CD4-positive, alpha-beta T cell (primary cell): ENCODE results near the gene NDUFS6. TPM values are rescaled to one million over a fixed set of nuclear protein-coding genes. Genes with fewer than 3 reads are reported as not detected.

Experiments
- ATAC-seq: fragments of 200-7000 bp; cut with Tn5 transposase; one replicate; pipeline ENCODE4 v1.10.0; 2022; ENCODE audit warnings: mild to moderate bottlenecking; ENCODE audit not compliant: poor library complexity
- CTCF ChIA-PET: fragments of 350-600 bp; sonication (Branson Sonifier 250); formaldehyde crosslinking; loops from one replicate; lab custom pipeline; 2021; ENCODE audit warnings: antibody characterized with exemption, inconsistent platforms; lab: Charles Lee
- POLR2A ChIA-PET: fragments of 350-600 bp; sonication (Branson Sonifier 250); formaldehyde crosslinking; loops from one replicate; lab custom pipeline; 2021; ENCODE audit warnings: antibody characterized with exemption, inconsistent platforms; lab: Charles Lee
- DNase-seq, 14 experiments: peaks; one replicate each; pipeline ENCODE4 v3.0.0-alpha.2; 2013 to 2020; ENCODE audit warnings: mixed read lengths in 2 of 14
- H3K27ac ChIP-seq, 2 donors: one replicate each; pipeline versions ENCODE4 v1.5.1 to v1.7.0; 2013; ENCODE audit warnings: low read length in 2 of 2, low read depth in 1 of 2, mild to moderate bottlenecking in 1 of 2
- H3K27me3 ChIP-seq, 2 experiments: 1 replicate in 1 of 2; 2 replicates in 1 of 2; pipeline versions ENCODE4 v1.6.1 to v1.7.0; 2013; ENCODE audit warnings: low read length in 2 of 2, control low read depth in 1 of 2, mild to moderate bottlenecking in 1 of 2, moderate library complexity in 1 of 2; ENCODE audit not compliant: insufficient read depth in 2 of 2, control insufficient read depth in 1 of 2
- H3K36me3 ChIP-seq: one replicate; pipeline ENCODE4 v1.6.1; 2013; ENCODE audit warnings: low read length, control low read depth; ENCODE audit not compliant: insufficient read depth
- H3K4me1 ChIP-seq: one replicate; pipeline ENCODE4 v1.6.1; 2013; ENCODE audit warnings: low read length, control low read depth; ENCODE audit not compliant: insufficient read depth
- H3K4me3 ChIP-seq: one replicate; pipeline ENCODE4 v1.5.1; 2013; ENCODE audit warnings: mild to moderate bottlenecking, low read length, moderate library complexity
- H3K9me3 ChIP-seq, 2 experiments: 1 replicate in 1 of 2; 2 replicates in 1 of 2; pipeline versions ENCODE4 v1.6.1 to v1.7.0; 2013; ENCODE audit warnings: low read length in 2 of 2, mild to moderate bottlenecking in 2 of 2, control low read depth in 1 of 2, moderate library complexity in 1 of 2; ENCODE audit not compliant: control insufficient read depth in 1 of 2, insufficient read depth in 1 of 2
- H3K27ac Mint-ChIP-seq: one replicate; pipeline ENCODE4 v1.8.0; 2020; ENCODE audit warnings: mixed read lengths
- H3K27me3 Mint-ChIP-seq: one replicate; pipeline ENCODE4 v1.8.0; 2021; ENCODE audit warnings: mixed read lengths
- H3K36me3 Mint-ChIP-seq: one replicate; pipeline ENCODE4 v1.8.0; 2021; ENCODE audit warnings: low read depth, mixed read lengths
- H3K4me1 Mint-ChIP-seq: one replicate; pipeline ENCODE4 v1.8.0; 2021; ENCODE audit warnings: low read depth, mixed read lengths
- H3K4me3 Mint-ChIP-seq: one replicate; pipeline ENCODE4 v1.8.0; 2020; ENCODE audit warnings: mild to moderate bottlenecking, mixed read lengths
- H3K9me3 Mint-ChIP-seq: one replicate; pipeline ENCODE4 v1.8.0; 2020; ENCODE audit warnings: mixed read lengths
- intact Hi-C, 2 experiments: fragments of 100-400 bp; cut with DNase I in 1 of 2; cut with micrococcal nuclease in 1 of 2; formaldehyde crosslinking; loops; one replicate each; pipeline versions ENCODE4 v1.15.1 to v1.9.0; 2023 to 2025; cut with DNase I, micrococcal nuclease
- total RNA-seq, 174 experiments: library from RNA in 2 of 174; stranded (reverse) in 2 of 174; gene quantifications; one replicate each; pipeline ENCODE4 v1.2.3 and lab custom pipeline; 2021 to 2026
- TF ChIP-seq, protein P1 (sequence below): fragments of 200-600 bp; IDR thresholded peaks from one replicate; pipeline ENCODE4 v1.8.0; 2022; ENCODE audit warnings: antibody characterized with exemption, mild to moderate bottlenecking

Gene NDUFS6
- total RNA-seq, 2 experiments from 2014 or later = 13.1 to 17.5 TPM

DNA sequence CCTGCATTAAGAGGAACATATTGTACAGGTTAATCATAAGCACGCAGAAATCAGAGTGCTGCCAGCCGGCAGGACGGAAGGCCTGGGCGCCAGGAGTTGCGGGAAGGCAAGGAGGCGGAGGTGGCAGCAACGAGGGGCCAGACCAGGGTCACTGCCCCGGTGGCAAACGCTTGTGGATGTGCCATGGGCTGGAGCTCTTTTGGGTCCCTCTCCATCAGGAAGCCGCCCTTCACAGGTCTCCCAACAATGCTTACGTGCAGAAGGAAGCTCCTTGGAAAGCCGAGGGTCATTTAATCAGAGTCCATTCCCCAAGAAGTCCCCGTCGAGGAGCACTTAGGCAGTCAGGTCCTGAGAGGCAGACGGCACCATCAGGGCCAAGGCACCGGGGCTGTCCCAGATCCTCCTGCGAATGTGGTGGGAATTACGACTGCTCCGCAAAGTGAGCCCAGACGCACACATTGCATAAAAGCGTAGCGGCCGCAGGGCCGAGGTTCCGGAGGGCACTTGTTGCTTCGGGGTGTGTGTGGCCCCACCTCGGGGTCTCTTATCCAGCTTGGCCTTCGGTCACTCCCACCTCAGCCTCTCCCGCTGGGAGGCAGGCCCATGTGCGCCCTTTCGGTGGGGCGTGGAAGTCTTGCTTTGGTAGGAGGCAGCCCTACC lies 22.1 kb upstream of the NDUFS6 start:
- intact Hi-C loops = no loop called here
- Histone ChIP-seq H3K27ac (no peak overlapping the region), H3K27me3 (no peaks in the 10 kb centered on the region), H3K4me1 (no peaks in the 10 kb centered on the region), H3K9me3 (no peaks in the 10 kb centered on the region), H3K4me3 (no peak overlapping the region), H3K36me3 (no peaks in the 10 kb centered on the region)
- no peaks in the 10 kb centered on the region for H3K4me1 Mint-ChIP-seq
- TF ChIP-seq, protein P1, sequence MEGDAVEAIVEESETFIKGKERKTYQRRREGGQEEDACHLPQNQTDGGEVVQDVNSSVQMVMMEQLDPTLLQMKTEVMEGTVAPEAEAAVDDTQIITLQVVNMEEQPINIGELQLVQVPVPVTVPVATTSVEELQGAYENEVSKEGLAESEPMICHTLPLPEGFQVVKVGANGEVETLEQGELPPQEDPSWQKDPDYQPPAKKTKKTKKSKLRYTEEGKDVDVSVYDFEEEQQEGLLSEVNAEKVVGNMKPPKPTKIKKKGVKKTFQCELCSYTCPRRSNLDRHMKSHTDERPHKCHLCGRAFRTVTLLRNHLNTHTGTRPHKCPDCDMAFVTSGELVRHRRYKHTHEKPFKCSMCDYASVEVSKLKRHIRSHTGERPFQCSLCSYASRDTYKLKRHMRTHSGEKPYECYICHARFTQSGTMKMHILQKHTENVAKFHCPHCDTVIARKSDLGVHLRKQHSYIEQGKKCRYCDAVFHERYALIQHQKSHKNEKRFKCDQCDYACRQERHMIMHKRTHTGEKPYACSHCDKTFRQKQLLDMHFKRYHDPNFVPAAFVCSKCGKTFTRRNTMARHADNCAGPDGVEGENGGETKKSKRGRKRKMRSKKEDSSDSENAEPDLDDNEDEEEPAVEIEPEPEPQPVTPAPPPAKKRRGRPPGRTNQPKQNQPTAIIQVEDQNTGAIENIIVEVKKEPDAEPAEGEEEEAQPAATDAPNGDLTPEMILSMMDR = no peak
- no peak overlapping the region for H3K4me3 Mint-ChIP-seq
- no peak overlapping the region for H3K27ac Mint-ChIP-seq
- ChIA-PET CTCF (no interaction called here), POLR2A (no interaction called here)
- ATAC-seq = no peak
- no peak for DNase-seq
- no peaks in the 10 kb centered on the region for H3K9me3 Mint-ChIP-seq
- no peaks in the 10 kb centered on the region for H3K36me3 Mint-ChIP-seq
- no peaks in the 10 kb centered on the region for H3K27me3 Mint-ChIP-seq

DNA sequence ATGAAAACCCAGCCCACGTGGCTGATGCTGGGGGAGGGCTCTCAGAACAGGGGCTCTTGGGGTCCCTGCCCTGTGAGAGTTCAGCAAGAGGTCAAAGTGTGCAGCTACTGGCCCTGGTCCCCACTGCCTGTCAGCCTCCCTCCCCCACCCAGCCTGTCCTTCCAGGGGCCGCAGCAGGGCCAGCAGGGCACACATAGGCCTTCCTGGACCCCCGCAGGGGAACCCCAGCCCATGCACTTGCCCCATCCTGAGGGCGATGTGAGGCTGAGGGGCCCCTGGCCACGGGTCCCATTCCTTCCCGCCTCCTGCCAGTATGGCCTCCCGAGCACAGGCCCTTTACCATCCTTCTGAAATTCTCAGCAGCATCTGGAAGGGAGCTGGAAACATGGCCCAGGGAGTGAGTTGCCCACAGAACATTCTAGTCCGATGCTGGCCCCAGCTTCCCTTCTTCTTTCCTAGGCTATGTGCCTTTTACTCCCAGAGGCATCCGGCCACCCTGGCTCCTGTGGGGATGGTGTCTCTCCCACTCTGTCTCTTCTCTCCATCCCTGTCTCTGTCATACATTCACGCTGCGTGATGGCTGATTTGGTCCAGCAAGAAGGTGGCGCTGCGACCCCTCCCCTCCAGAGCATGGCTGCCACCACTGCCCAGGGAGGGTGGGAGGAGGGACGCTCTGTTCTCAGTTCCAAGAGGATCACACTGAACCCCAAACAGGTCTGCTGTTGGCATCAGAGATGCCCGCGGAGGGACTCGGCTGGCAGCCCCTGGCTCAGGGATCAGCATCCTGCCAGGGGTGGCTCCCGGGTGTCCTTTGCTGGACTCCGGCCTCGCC lies 21.2 kb upstream of the NDUFS6 start:
- H3K36me3 ChIP-seq = no peaks in the 10 kb centered on the region
- CTCF ChIA-PET = no interaction called here
- POLR2A ChIA-PET = no interaction called here
- no peak overlapping the region for H3K27ac ChIP-seq
- no peak overlapping the region for H3K4me3 ChIP-seq
- intact Hi-C loops = no loop called here
- no peaks in the 10 kb centered on the region for H3K4me1 ChIP-seq
- Mint-ChIP-seq H3K4me1 (no peaks in the 10 kb centered on the region), H3K27ac (no peak overlapping the region), H3K36me3 (no peaks in the 10 kb centered on the region), H3K27me3 (no peaks in the 10 kb centered on the region), H3K4me3 (no peak overlapping the region), H3K9me3 (no peaks in the 10 kb centered on the region)
- H3K27me3 ChIP-seq = no peaks in the 10 kb centered on the region
- ATAC-seq = no peak
- TF ChIP-seq, protein P1 = no peak
- H3K9me3 ChIP-seq = no peaks in the 10 kb centered on the region
- DNase-seq = no peak

DNA sequence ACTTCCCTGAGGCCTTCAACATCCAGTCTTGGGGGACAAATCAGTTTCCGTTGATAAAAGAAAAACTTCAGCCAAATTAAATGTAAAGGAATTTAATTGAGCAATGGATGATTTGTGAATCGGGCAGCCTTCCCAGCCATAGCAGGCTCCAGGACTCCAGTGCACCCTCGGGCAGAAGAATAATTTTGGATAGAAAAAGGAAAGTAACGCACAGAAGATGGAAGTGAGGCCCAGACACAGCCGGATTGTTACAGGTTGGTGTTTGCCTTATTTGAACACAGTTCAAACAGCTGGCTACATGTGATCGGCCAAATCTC lies 20.6 kb upstream of the NDUFS6 start:
- ATAC-seq = no peak
- no peaks in the 10 kb centered on the region for H3K9me3 Mint-ChIP-seq
- no peaks in the 10 kb centered on the region for H3K4me1 Mint-ChIP-seq
- ChIA-PET CTCF (no interaction called here), POLR2A (no interaction called here)
- H3K4me3 Mint-ChIP-seq = no peak overlapping the region
- no peaks in the 10 kb centered on the region for H3K36me3 Mint-ChIP-seq
- H3K27me3 Mint-ChIP-seq = no peaks in the 10 kb centered on the region
- Histone ChIP-seq H3K36me3 (no peaks in the 10 kb centered on the region), H3K4me3 (no peak overlapping the region), H3K27me3 (no peaks in the 10 kb centered on the region), H3K27ac (no peak overlapping the region), H3K4me1 (no peaks in the 10 kb centered on the region), H3K9me3 (no peaks in the 10 kb centered on the region)
- H3K27ac Mint-ChIP-seq = no peak overlapping the region
- TF ChIP-seq, protein P1 = no peak
- no peak for DNase-seq
- intact Hi-C loops = no loop called here
